CD14-positive monocyte (primary cell): ENCODE results near the gene HTR2C. TPM values are rescaled to one million over a fixed set of nuclear protein-coding genes. Genes with fewer than 3 reads are reported as not detected.

Experiments used
- DNase-seq, 3 donors: peaks; one replicate each; pipeline ENCODE4 v3.0.0-alpha.2; 2011 to 2022
- H2AFZ ChIP-seq: 2 replicates; pipeline ENCODE4 v1.6.0; 2012; ENCODE audit warnings: mild to moderate bottlenecking, low read depth, low read length, inconsistent platforms; ENCODE audit not compliant: insufficient read depth, poor library complexity, severe bottlenecking
- H3K27ac ChIP-seq, 2 donors: 1 replicate in 1 of 2; 2 replicates in 1 of 2; pipeline ENCODE4 v1.5.1; 2012 to 2013; ENCODE audit warnings: low read length in 2 of 2, control low read depth in 1 of 2, inconsistent platforms in 1 of 2, low read depth in 1 of 2, mild to moderate bottlenecking in 1 of 2
- H3K27me3 ChIP-seq, 2 donors: one replicate each; pipeline versions ENCODE4 v1.6.0 to v1.6.1; 2011 to 2013; ENCODE audit warnings: low read length in 2 of 2; ENCODE audit not compliant: control insufficient read depth in 2 of 2, insufficient read depth in 2 of 2
- H3K36me3 ChIP-seq, 2 donors: replicated peaks in 1 of 2; 1 replicate in 1 of 2; 2 replicates in 1 of 2; pipeline versions ENCODE4 v1.5.1 to v1.6.1; 2012 to 2013; ENCODE audit warnings: low read length in 2 of 2, control low read depth in 1 of 2, inconsistent platforms in 1 of 2, mild to moderate bottlenecking in 1 of 2; ENCODE audit not compliant: insufficient read depth in 2 of 2, control insufficient read depth in 1 of 2
- H3K4me1 ChIP-seq, 2 donors: 1 replicate in 1 of 2; 2 replicates in 1 of 2; pipeline versions ENCODE4 v1.5.1 to v1.6.1; 2012 to 2013; ENCODE audit warnings: low read length in 2 of 2, control low read depth in 1 of 2, inconsistent platforms in 1 of 2, mild to moderate bottlenecking in 1 of 2, moderate library complexity in 1 of 2; ENCODE audit not compliant: insufficient read depth in 2 of 2, control insufficient read depth in 1 of 2
- H3K4me2 ChIP-seq: replicated peaks from 2 replicates; pipeline ENCODE3; 2012; ENCODE audit warnings: low read length, moderate library complexity, mild to moderate bottlenecking; ENCODE audit not compliant: poor library complexity, severe bottlenecking; ENCODE audit errors: extremely low read depth
- H3K4me3 ChIP-seq, 3 experiments: fragments of 200-600 bp in 1 of 3; sonication (generic) in 1 of 3; replicated peaks in 1 of 3; 1 replicate in 2 of 3; 2 replicates in 1 of 3; pipeline ENCODE4 v1.5.1; 2011 to 2013; ENCODE audit warnings: low read length in 3 of 3, mild to moderate bottlenecking in 3 of 3, control low read depth in 2 of 3, low read depth in 2 of 3, inconsistent platforms in 1 of 3, moderate library complexity in 1 of 3
- H3K79me2 ChIP-seq: 2 replicates; pipeline ENCODE4 v1.6.0; 2012; ENCODE audit warnings: mild to moderate bottlenecking, control low read depth, inconsistent platforms, low read length, moderate library complexity; ENCODE audit not compliant: insufficient read depth
- H3K9ac ChIP-seq: 2 replicates; pipeline ENCODE4 v1.6.0; 2017; ENCODE audit warnings: low read length, mild to moderate bottlenecking; ENCODE audit not compliant: insufficient read depth, poor library complexity, severe bottlenecking
- H3K9me3 ChIP-seq, 2 donors: replicated peaks in 1 of 2; 1 replicate in 1 of 2; 2 replicates in 1 of 2; pipeline versions ENCODE4 v1.5.1 to v1.6.1; 2012 to 2013; ENCODE audit warnings: low read length in 2 of 2, control low read depth in 1 of 2; ENCODE audit not compliant: control insufficient read depth in 1 of 2, insufficient read depth in 1 of 2
- H4K20me1 ChIP-seq: 2 replicates; pipeline ENCODE4 v1.6.0; 2012; ENCODE audit warnings: mild to moderate bottlenecking, low read length, control low read depth, moderate library complexity; ENCODE audit not compliant: insufficient read depth
- H3K27ac Mint-ChIP-seq, 7 donors: one replicate each; pipeline ENCODE4 v1.8.0; 2020; ENCODE audit warnings: mild to moderate bottlenecking in 7 of 7, mixed read lengths in 7 of 7, moderate library complexity in 6 of 7, inconsistent platforms in 2 of 7
- H3K27me3 Mint-ChIP-seq, 3 donors: one replicate each; pipeline ENCODE4 v1.8.0; 2021 to 2022; ENCODE audit warnings: low read depth in 3 of 3, mild to moderate bottlenecking in 3 of 3, mixed read lengths in 3 of 3, moderate library complexity in 3 of 3, inconsistent platforms in 1 of 3
- H3K36me3 Mint-ChIP-seq, 2 donors: one replicate each; pipeline ENCODE4 v1.8.0; 2020; ENCODE audit warnings: mixed read lengths in 2 of 2, inconsistent platforms in 1 of 2, mild to moderate bottlenecking in 1 of 2
- H3K4me1 Mint-ChIP-seq: one replicate; pipeline ENCODE4 v1.8.0; 2020; ENCODE audit warnings: mild to moderate bottlenecking, mixed read lengths
- H3K4me3 Mint-ChIP-seq, 2 donors: one replicate each; pipeline ENCODE4 v1.8.0; 2020; ENCODE audit warnings: mild to moderate bottlenecking in 2 of 2, mixed read lengths in 2 of 2, moderate library complexity in 1 of 2
- H3K9me3 Mint-ChIP-seq, 7 donors: one replicate each; pipeline ENCODE4 v1.8.0; 2020 to 2022; ENCODE audit warnings: mixed read lengths in 7 of 7, mild to moderate bottlenecking in 6 of 7, moderate library complexity in 6 of 7, inconsistent platforms in 2 of 7
- WGBS: methylation state at CpG from one replicate; pipeline ENCODE4 v1.1.5; 2013; ENCODE audit warnings: missing lambda C conversion rate; ENCODE audit not compliant: insufficient coverage; 5-methylcytosine and 5-hydroxymethylcytosine counted together
- intact Hi-C, 2 donors: fragments of 100-400 bp; cut with micrococcal nuclease; formaldehyde crosslinking; loops; one replicate each; pipeline versions ENCODE4 v1.15.0 to v1.15.1; 2023
- polyA plus RNA-seq, 3 donors: library from polyadenylated mRNA; depleted of rRNA in 1 of 3; unstranded in 2 of 3; stranded (reverse) in 1 of 3; fragments of 300-500 nt in 2 of 3; fragments of >200 nt in 1 of 3; fragmentation: Illumina TruSeq in 2 of 3; gene quantifications; 1 replicate in 2 of 3; 2 replicates in 1 of 3; pipeline ENCODE4 v1.2.3, GENCODE V29; 2012 to 2021
- TF ChIP-seq, protein P1 (sequence below): fragments of 200-600 bp; IDR thresholded peaks from one replicate; pipeline ENCODE4 v1.8.0; 2022; ENCODE audit warnings: antibody characterized with exemption, mild to moderate bottlenecking

Gene HTR2C
- polyA plus RNA-seq, 3 donors: 0.04 TPM; not detected in 2

DNA sequence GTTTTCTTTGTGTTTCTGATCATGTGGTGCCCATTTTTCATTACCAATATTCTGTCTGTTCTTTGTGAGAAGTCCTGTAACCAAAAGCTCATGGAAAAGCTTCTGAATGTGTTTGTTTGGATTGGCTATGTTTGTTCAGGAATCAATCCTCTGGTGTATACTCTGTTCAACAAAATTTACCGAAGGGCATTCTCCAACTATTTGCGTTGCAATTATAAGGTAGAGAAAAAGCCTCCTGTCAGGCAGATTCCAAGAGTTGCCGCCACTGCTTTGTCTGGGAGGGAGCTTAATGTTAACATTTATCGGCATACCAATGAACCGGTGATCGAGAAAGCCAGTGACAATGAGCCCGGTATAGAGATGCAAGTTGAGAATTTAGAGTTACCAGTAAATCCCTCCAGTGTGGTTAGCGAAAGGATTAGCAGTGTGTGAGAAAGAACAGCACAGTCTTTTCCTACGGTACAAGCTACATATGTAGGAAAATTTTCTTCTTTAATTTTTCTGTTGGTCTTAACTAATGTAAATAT is 323.2 kb downstream of the HTR2C start:
- Histone ChIP-seq H4K20me1 (no peaks in the 10 kb centered on the region), H3K9me3 (no peaks in the 10 kb centered on the region), H3K27me3 (peaks cover 0 to 3% of the 10 kb centered on the region in 2 donors), H3K9ac (no peak overlapping the region), H3K36me3 (no peaks in the 10 kb centered on the region), H3K27ac (no peak overlapping the region), H3K4me3 (no peak overlapping the region), H2AFZ (no peak overlapping the region), H3K4me2 (no peak overlapping the region), H3K79me2 (no peaks in the 10 kb centered on the region), H3K4me1 (no peaks in the 10 kb centered on the region)
- Mint-ChIP-seq H3K4me1 (no peaks in the 10 kb centered on the region), H3K27me3 (peaks cover 0 to 8% (median 0%) of the 10 kb centered on the region in 3 donors), H3K36me3 (no peaks in the 10 kb centered on the region), H3K9me3 (peaks cover 0 to 3% (median 2%) of the 10 kb centered on the region in 7 donors), H3K27ac (no peak overlapping the region), H3K4me3 (no peak overlapping the region)
- TF ChIP-seq, protein P1, sequence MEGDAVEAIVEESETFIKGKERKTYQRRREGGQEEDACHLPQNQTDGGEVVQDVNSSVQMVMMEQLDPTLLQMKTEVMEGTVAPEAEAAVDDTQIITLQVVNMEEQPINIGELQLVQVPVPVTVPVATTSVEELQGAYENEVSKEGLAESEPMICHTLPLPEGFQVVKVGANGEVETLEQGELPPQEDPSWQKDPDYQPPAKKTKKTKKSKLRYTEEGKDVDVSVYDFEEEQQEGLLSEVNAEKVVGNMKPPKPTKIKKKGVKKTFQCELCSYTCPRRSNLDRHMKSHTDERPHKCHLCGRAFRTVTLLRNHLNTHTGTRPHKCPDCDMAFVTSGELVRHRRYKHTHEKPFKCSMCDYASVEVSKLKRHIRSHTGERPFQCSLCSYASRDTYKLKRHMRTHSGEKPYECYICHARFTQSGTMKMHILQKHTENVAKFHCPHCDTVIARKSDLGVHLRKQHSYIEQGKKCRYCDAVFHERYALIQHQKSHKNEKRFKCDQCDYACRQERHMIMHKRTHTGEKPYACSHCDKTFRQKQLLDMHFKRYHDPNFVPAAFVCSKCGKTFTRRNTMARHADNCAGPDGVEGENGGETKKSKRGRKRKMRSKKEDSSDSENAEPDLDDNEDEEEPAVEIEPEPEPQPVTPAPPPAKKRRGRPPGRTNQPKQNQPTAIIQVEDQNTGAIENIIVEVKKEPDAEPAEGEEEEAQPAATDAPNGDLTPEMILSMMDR: no peak
- no peak for DNase-seq
- WGBS: 80% methylated on average over 4 of the region's 9 CpGs
- intact Hi-C loops: no loop called here

DNA sequence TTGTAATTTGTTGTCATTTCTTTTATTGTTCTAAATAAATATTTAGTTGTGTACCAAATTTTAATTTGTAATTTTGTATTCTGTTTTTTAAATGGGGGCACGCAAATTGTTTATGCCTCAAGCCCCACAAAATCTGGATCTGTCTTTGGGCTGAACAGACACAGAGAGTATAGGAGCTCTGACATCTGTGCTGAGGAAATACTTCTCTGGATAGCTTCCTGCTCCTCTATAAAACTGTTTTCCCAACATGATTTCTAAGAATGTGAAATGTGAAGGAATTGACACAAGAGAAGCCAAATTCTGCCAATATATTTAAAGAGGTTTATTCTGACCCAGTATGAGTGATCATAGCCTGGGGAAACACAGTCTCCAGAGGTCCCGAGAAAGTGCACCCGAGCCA is 340.5 kb downstream of the HTR2C start:
- Histone ChIP-seq H3K79me2 (no peaks in the 10 kb centered on the region), H3K27me3 (no peaks in the 10 kb centered on the region), H4K20me1 (no peaks in the 10 kb centered on the region), H3K4me1 (no peaks in the 10 kb centered on the region), H3K9ac (no peak overlapping the region), H3K36me3 (no peaks in the 10 kb centered on the region), H3K9me3 (no peaks in the 10 kb centered on the region), H3K27ac (no peak overlapping the region), H3K4me2 (no peak overlapping the region), H2AFZ (no peak overlapping the region), H3K4me3 (no peak overlapping the region)
- Mint-ChIP-seq H3K9me3 (peaks cover 0 to 2% (median 2%) of the 10 kb centered on the region in 7 donors), H3K4me1 (no peaks in the 10 kb centered on the region), H3K27ac (no peak overlapping the region), H3K36me3 (no peaks in the 10 kb centered on the region), H3K4me3 (no peak overlapping the region), H3K27me3 (peaks cover 0 to 5% (median 0%) of the 10 kb centered on the region in 3 donors)
- intact Hi-C loops: no loop called here
- TF ChIP-seq, protein P1: no peak
- WGBS: no CpG with 5 or more reads among the region's 3 CpGs
- DNase-seq: no peak
